K562 (cell line): Measurements from ENCODE around the gene FBXW9. TPM values are rescaled to one million over a fixed set of nuclear protein-coding genes. Genes with fewer than 3 reads are reported as not detected.
A peak's percentile ranks its signal among the peaks of the same experiment; 100 is the strongest.
"Not testable (repeated sequence)": the region's sequence is repeated elsewhere in the genome, so short reads cannot be mapped to it uniquely, and the experiment has no call there.

Source experiments
- ATAC-seq: fragments of 200-7000 bp; cut with Tn5 transposase; 3 replicates; pipeline ENCODE4 v1.9.1; 2020; ENCODE audit warnings: moderate library complexity
- BruUV-seq: library from RNA; stranded (reverse); fragments of 400-500 nt; replicated peaks from 2 replicates; lab custom pipeline; 2021; lab: Mats Ljungman, UMichigan
- CTCF ChIA-PET: fragments of 300-600 bp; formaldehyde crosslinking; extraction: SDS; loops from one replicate; lab custom pipeline; 2021; ENCODE audit warnings: low intra/inter-chr PET ratio; lab: Yijun Ruan, JAX
- POLR2A ChIA-PET: fragments of 300-600, 350-650 bp; sonication (Branson Sonifier 250); formaldehyde crosslinking; extraction: SDS; loops from one replicate; lab custom pipeline; 2021; ENCODE audit warnings: antibody characterized with exemption, inconsistent platforms; lab: Yijun Ruan, JAX
- DNase-seq, 4 experiments: peaks; one replicate each; pipeline versions ENCODE4 v3.0.0 to v3.0.0-alpha.2; 2011 to 2018; ENCODE audit warnings: low spot score in 3 of 4, mixed read lengths in 3 of 4; ENCODE audit errors: extremely low read depth in 1 of 4
- FAIRE-seq: peaks from 2 replicates; lab custom pipeline; 2011; peaks lifted over from hg19 to GRCh38; lab: Jason Lieb, UNC
- H2AFZ ChIP-seq: 2 replicates; pipeline ENCODE4 v1.6.0; 2011; ENCODE audit warnings: low read depth, low read length, control low read depth, inconsistent platforms
- H3K27ac ChIP-seq: fragments of 200-600 bp; 3 replicates; pipeline ENCODE4 v1.8.0; 2011; ENCODE audit warnings: low read depth, mild to moderate bottlenecking, control low read depth, inconsistent platforms, low read length, moderate library complexity, mixed read lengths; ENCODE audit errors: extremely low read depth
- H3K27me3 ChIP-seq, 2 experiments: fragments of 300-600 bp in 1 of 2; 2 replicates in 1 of 2; 3 replicates in 1 of 2; pipeline versions ENCODE4 v1.6.0 to v1.8.0; 2011; ENCODE audit warnings: inconsistent platforms in 2 of 2, low read length in 2 of 2, mild to moderate bottlenecking in 1 of 2, mixed read lengths in 1 of 2, moderate library complexity in 1 of 2; ENCODE audit not compliant: control insufficient read depth in 2 of 2, insufficient read depth in 2 of 2
- H3K36me3 ChIP-seq: fragments of 300-600 bp; 3 replicates; pipeline ENCODE4 v1.8.0; 2011; ENCODE audit warnings: mild to moderate bottlenecking, low read length, inconsistent platforms; ENCODE audit not compliant: control insufficient read depth, insufficient read depth
- H3K4me1 ChIP-seq, 2 experiments: fragments of 200-600 bp in 1 of 2; replicated peaks in 1 of 2; 2 replicates in 1 of 2; 3 replicates in 1 of 2; pipeline versions ENCODE4 v1.5.1 to v1.8.0; 2011; ENCODE audit warnings: inconsistent platforms in 2 of 2, low read length in 2 of 2, mild to moderate bottlenecking in 1 of 2, mixed read lengths in 1 of 2, moderate library complexity in 1 of 2; ENCODE audit not compliant: control insufficient read depth in 2 of 2, insufficient read depth in 2 of 2
- H3K4me2 ChIP-seq: 2 replicates; pipeline ENCODE4 v1.6.1; 2011; ENCODE audit warnings: low read length, control low read depth, inconsistent platforms, mixed read lengths; ENCODE audit not compliant: insufficient read depth
- H3K4me3 ChIP-seq: fragments of 200-600 bp; sonication (generic), shearing (Covaris generic); 2 replicates; pipeline ENCODE4 v1.5.1; 2016; ENCODE audit warnings: control low read depth, inconsistent platforms
- H3K79me2 ChIP-seq: fragments of 200-600 bp; 3 replicates; pipeline ENCODE4 v1.8.0; 2011; ENCODE audit warnings: low read length, inconsistent platforms; ENCODE audit not compliant: control insufficient read depth, insufficient read depth
- H3K9ac ChIP-seq, 2 experiments: 2 replicates each; pipeline versions ENCODE4 v1.6.0 to v1.6.1; 2011; ENCODE audit warnings: low read depth in 2 of 2, low read length in 2 of 2, control low read depth in 1 of 2, inconsistent platforms in 1 of 2, mild to moderate bottlenecking in 1 of 2, mixed read lengths in 1 of 2; ENCODE audit not compliant: insufficient read depth in 1 of 2
- H3K9me1 ChIP-seq: one replicate; pipeline ENCODE4 v1.6.0; 2011; ENCODE audit warnings: inconsistent platforms, mild to moderate bottlenecking, low read length, moderate library complexity; ENCODE audit not compliant: control insufficient read depth, insufficient read depth
- H3K9me3 ChIP-seq: replicated peaks from 2 replicates; pipeline ENCODE4 v1.5.1; 2011; ENCODE audit warnings: low read depth, low read length, inconsistent platforms; ENCODE audit not compliant: control insufficient read depth, insufficient read depth
- H4K20me1 ChIP-seq: replicated peaks from 2 replicates; pipeline ENCODE4 v1.6.1; 2011; ENCODE audit warnings: low read length, inconsistent platforms, mixed read lengths; ENCODE audit not compliant: control insufficient read depth, insufficient read depth
- DACH1 ChIP-seq: fragments of 450-650 bp; IDR thresholded peaks from 2 replicates; pipeline ENCODE4 v1.6.1; 2018; ENCODE audit not compliant: partially characterized antibody
- ETV1 ChIP-seq: fragments of 450-650 bp; conservative IDR thresholded peaks from 2 replicates; pipeline ENCODE4 v1.6.1; 2016; ENCODE audit warnings: missing genetic modification characterization, control low read depth, low read depth, missing compliant biosample characterization
- GABPA ChIP-seq: fragments of 200-800 bp; sonication (Bioruptor generic); conservative IDR thresholded peaks from 2 replicates; pipeline ENCODE4 v1.6.1; 2016; ENCODE audit warnings: low read depth, missing genetic modification characterization, missing compliant biosample characterization
- HDAC1 ChIP-seq, 2 experiments: fragments of 450-650 bp; IDR thresholded peaks; 2 replicates each; pipeline ENCODE4 v1.6.1; 2016 to 2017; ENCODE audit warnings: inconsistent platforms in 1 of 2, mild to moderate bottlenecking in 1 of 2, moderate library complexity in 1 of 2
- KDM1A ChIP-seq, 2 experiments: fragments of 450-650 bp; IDR thresholded peaks; 2 replicates each; pipeline ENCODE4 v1.6.1; 2016; ENCODE audit warnings: mild to moderate bottlenecking in 2 of 2
- L3MBTL2 ChIP-seq: fragments of 450-650 bp; IDR thresholded peaks from 2 replicates; pipeline ENCODE4 v1.6.1; 2016; ENCODE audit warnings: mild to moderate bottlenecking, moderate library complexity
- RCOR1 ChIP-seq, 2 experiments: IDR thresholded peaks; 2 replicates each; pipeline ENCODE4 v1.6.1; 2012; ENCODE audit warnings: low read depth in 2 of 2, low read length in 2 of 2, borderline replicate concordance in 1 of 2, improper control_type of control experiment in 1 of 2
- TFE3 ChIP-seq: fragments of 450-650 bp; formaldehyde crosslinking; IDR thresholded peaks from 2 replicates; pipeline ENCODE4 v1.4.0; 2020; ENCODE audit warnings: mild to moderate bottlenecking, mixed read lengths
- ZBTB9 ChIP-seq: fragments of 450-650 bp; formaldehyde crosslinking; IDR thresholded peaks from 2 replicates; pipeline ENCODE4 v1.4.0; 2020; ENCODE audit warnings: mild to moderate bottlenecking, moderate library complexity
- ZKSCAN8 ChIP-seq: fragments of 200-800 bp; sonication (Bioruptor generic); IDR thresholded peaks from 2 replicates; pipeline ENCODE4 v1.6.1; 2016; ENCODE audit warnings: missing genetic modification characterization, missing compliant biosample characterization
- ZNF121 ChIP-seq: sonication (generic); formaldehyde crosslinking; conservative IDR thresholded peaks from 2 replicates; pipeline ENCODE4 v1.8.0; 2022; ENCODE audit warnings: missing genetic modification reagents
- WGBS: fragments of 100-300 bp; shearing (Covaris generic); methylation state at CpG from one replicate; pipeline ENCODE4 v1.1.6; 2016; ENCODE audit warnings: low coverage, mixed read lengths; ENCODE audit not compliant: insufficient coverage; ENCODE audit errors: missing lambda C conversion rate; 5-methylcytosine and 5-hydroxymethylcytosine counted together
- in situ Hi-C: fragments of 300-500 bp; cut with MboI; formaldehyde crosslinking; loops from 4 replicates; pipeline ENCODE4 v1.15.0; 2018; ENCODE audit warnings: inconsistent platforms, mixed read lengths
- intact Hi-C: fragments of 100-400 bp; cut with micrococcal nuclease; formaldehyde crosslinking; loops from 2 replicates; pipeline ENCODE4 v1.14.2; 2022
- polyA plus RNA-seq, 8 experiments: library from polyadenylated mRNA; depleted of rRNA in 4 of 8; stranded (reverse) in 5 of 8; unstranded in 3 of 8; fragments of >200 nt; fragmentation: Nextera tagmentation in 2 of 8; fragmentation: Illumina TruSeq in 1 of 8; extraction: Ambion mirVana in 2 of 8; extraction: Trizol in 1 of 8; gene quantifications; 2 replicates each; pipeline versions ENCODE4 v1.2.1 to v1.2.3, GENCODE V29; 2011 to 2014; ENCODE audit warnings: inconsistent platforms in 1 of 8, missing spikeins in 1 of 8
- total RNA-seq, 7 experiments: library from RNA; depleted of rRNA in 6 of 7; stranded (reverse); fragments of >200 nt in 6 of 7; fragmentation: Illumina TruSeq in 2 of 7; extraction: Trizol in 2 of 7; gene quantifications; 2 replicates each; pipeline versions ENCODE4 v1.2.1 to v1.2.3, GENCODE V29; 2011 to 2021; ENCODE audit warnings: low replicate concordance in 1 of 7

Gene FBXW9
- total and polyA plus RNA-seq, 9 of the 15 experiments (the other 6 are each of a cell fraction or from before 2014, with no cell fraction given), result 0.23 to 21.7 (median 6.2) TPM

GRCh38 chr19:12726988-12727316 lies 30.5 kb upstream of the FBXW9 start (continued):
- TF ChIP-seq ZBTB9, result no peak

GRCh38 chr19:12725612-12726011 lies 29.2 kb upstream of the FBXW9 start:
- Histone ChIP-seq H3K36me3 (peaks cover 32% of the 10 kb centered on the region), H3K79me2 (peaks cover 42% of the 10 kb centered on the region), H4K20me1 (peaks cover 11% of the 10 kb centered on the region; the same call in 1 of the 2 replicates), H3K4me1 (peaks cover 5 to 29% of the 10 kb centered on the region in 2 experiments; a peak in 3 of 5 replicates)
- H3K4me3 ChIP-seq, H3K27ac ChIP-seq, POLR2A ChIA-PET, intact Hi-C loops, ATAC-seq, H3K9me1 ChIP-seq, FAIRE-seq, H3K9me3 ChIP-seq, CTCF ChIA-PET, H2AFZ ChIP-seq, H3K9ac ChIP-seq, BruUV-seq, H3K4me2 ChIP-seq, in situ Hi-C loops, H3K27me3 ChIP-seq: not testable (repeated sequence)
- TF ChIP-seq ETV1 (tag) (peak; percentile 73), HDAC1 (IDR thresholded peaks at IDR 0.05) (peak in 1 of 2 experiments; percentile 48; a peak in 1 of 4 replicates), RCOR1 (IDR thresholded peaks at IDR 0.05; ENCODE audit: borderline replicate concordance in 1 of 2, low read depth in 2 of 2, low read length in 2 of 2) (peak in 1 of 2 experiments; percentile 85; a peak in 2 of 4 replicates), DACH1 (peak; percentile 8), ZNF121 (CRISPR knock-in tag) (peak; percentile 30; the same call in 1 of the 2 replicates), GABPA (tag) (peak; percentile 63), KDM1A (IDR thresholded peaks at IDR 0.05) (peak; percentile 85 to 91), L3MBTL2 (peak; percentile 35; the same call in 1 of the 2 replicates), ZKSCAN8 (CRISPR knock-in tag) (peak; percentile 35; the same call in 1 of the 2 replicates), TFE3 (CRISPR knock-in tag) (peak; percentile 52)
- WGBS, result 62% methylated on average over 10 of the region's 10 CpGs
- DNase-seq, result peak in 1 of 4 experiments; percentile 30
